Lower lobe of right lung (tissue), 2 donors: ENCODE data around the gene LAMTOR2. TPM values are rescaled to one million over a fixed set of nuclear protein-coding genes. Genes with fewer than 3 reads are reported as not detected.

Experiments used
- ATAC-seq, 2 donors: fragments of 200-7000 bp; cut with Tn5 transposase; one replicate each; pipeline ENCODE4 v1.9.1; 2020 to 2022; ENCODE audit warnings: mild to moderate bottlenecking in 2 of 2, moderate library complexity in 2 of 2
- DNase-seq: peaks from one replicate; pipeline ENCODE4 v3.0.0-alpha.2; 2020
- H3K27ac ChIP-seq: fragments of 200-600 bp; one replicate; pipeline ENCODE4 v1.8.0; 2022
- H3K27me3 ChIP-seq: fragments of 200-600 bp; one replicate; pipeline ENCODE4 v1.8.0; 2022; ENCODE audit warnings: low read depth
- H3K36me3 ChIP-seq: fragments of 200-600 bp; one replicate; pipeline ENCODE4 v1.8.0; 2022; ENCODE audit warnings: mild to moderate bottlenecking
- H3K4me1 ChIP-seq: fragments of 200-600 bp; one replicate; pipeline ENCODE4 v1.8.0; 2022
- H3K4me3 ChIP-seq: fragments of 200-600 bp; one replicate; pipeline ENCODE4 v1.8.0; 2022; ENCODE audit warnings: mild to moderate bottlenecking
- H3K9me3 ChIP-seq: fragments of 200-600 bp; one replicate; pipeline ENCODE4 v1.8.0; 2022
- CTCF ChIP-seq: fragments of 200-600 bp; IDR thresholded peaks from one replicate; pipeline ENCODE4 v1.8.0; 2022; ENCODE audit warnings: antibody characterized with exemption, mild to moderate bottlenecking
- intact Hi-C: fragments of 100-400 bp; cut with DNase I; formaldehyde crosslinking; loops from one replicate; pipeline ENCODE4 v1.11.0; 2022
- total RNA-seq: library from RNA; stranded (reverse); fragmentation: NEBNext Ultra II Directional; extraction: Animal tissue kit (Norgen Biotek cat#: 25700); gene quantifications from one replicate; pipeline ENCODE4 v1.2.1, GENCODE V29; 2021
- donor health status: DM: no; HTN: yes; CAD: no; lungs with severe emphysema.

Gene LAMTOR2
- total RNA-seq, 1 donor from 2014 or later = 66.5 TPM

- H3K9me3 ChIP-seq = no peaks in the 10 kb centered on the region
- intact Hi-C loops = no loop called here
- H3K27ac ChIP-seq = peak within 1 kb of the TSS; percentile 58
- peak; percentile 84 for DNase-seq
- no peak for TF ChIP-seq CTCF
- H3K27me3 ChIP-seq = no peaks in the 10 kb centered on the region
- peak within 1 kb of the TSS; percentile 49 for H3K4me3 ChIP-seq
- H3K4me1 ChIP-seq = peaks cover 4% of the 10 kb centered on the region
- H3K36me3 ChIP-seq = peaks cover 20% of the 10 kb centered on the region
- peak; percentile 90 to 95 for ATAC-seq
Observed at GRCh38 chr1:156060937-156061636, 6.5 kb downstream of the LAMTOR2 start, which contains the start of gene RAB25. Gene RAB25, plus strand, starts transcription at chr1:156061160. Its CDS starts 241 bp downstream, at chr1:156061401.

- no peaks in the 10 kb centered on the region for H3K27me3 ChIP-seq
Observed at GRCh38 chr1:156062189-156062588, 7.6 kb downstream of the LAMTOR2 start.

GRCh38 chr1:156063997-156064285 is 9.4 kb downstream of the LAMTOR2 start:
- TF ChIP-seq CTCF = no peak
- intact Hi-C loops = no loop called here
- no peak for DNase-seq
- H3K4me1 ChIP-seq = no peaks in the 10 kb centered on the region
- ATAC-seq = no peak
- no peaks in the 10 kb centered on the region for H3K27me3 ChIP-seq
- H3K36me3 ChIP-seq = peaks cover under 1% of the 10 kb centered on the region
- H3K9me3 ChIP-seq = no peaks in the 10 kb centered on the region
- H3K27ac ChIP-seq = no peak overlapping the region
- H3K4me3 ChIP-seq = no peak overlapping the region

More at GRCh38 chr1:156062189-156062588, 7.6 kb downstream of the LAMTOR2 start:
- intact Hi-C loops = no loop called here
- Histone ChIP-seq H3K4me3 (peak overlapping the region; percentile 49), H3K9me3 (no peaks in the 10 kb centered on the region), H3K4me1 (no peaks in the 10 kb centered on the region), H3K27ac (peak overlapping the region; percentile 58), H3K36me3 (peaks cover 16% of the 10 kb centered on the region)
- no peak for TF ChIP-seq CTCF
- ATAC-seq (peak in 1 of 2 donors; percentile 25), DNase-seq (no peak)

GRCh38 chr1:156064615-156065014 is 10.0 kb downstream of the LAMTOR2 start:
- intact Hi-C loops = no loop called here
- H3K9me3 ChIP-seq = no peaks in the 10 kb centered on the region
- H3K4me1 ChIP-seq = no peaks in the 10 kb centered on the region
- TF ChIP-seq CTCF = no peak
- DNase-seq (no peak), ATAC-seq (no peak)
- H3K27me3 ChIP-seq = no peaks in the 10 kb centered on the region
- H3K36me3 ChIP-seq = peaks cover 3% of the 10 kb centered on the region
- H3K4me3 ChIP-seq = no peak overlapping the region
- H3K27ac ChIP-seq = no peak overlapping the region

DNA sequence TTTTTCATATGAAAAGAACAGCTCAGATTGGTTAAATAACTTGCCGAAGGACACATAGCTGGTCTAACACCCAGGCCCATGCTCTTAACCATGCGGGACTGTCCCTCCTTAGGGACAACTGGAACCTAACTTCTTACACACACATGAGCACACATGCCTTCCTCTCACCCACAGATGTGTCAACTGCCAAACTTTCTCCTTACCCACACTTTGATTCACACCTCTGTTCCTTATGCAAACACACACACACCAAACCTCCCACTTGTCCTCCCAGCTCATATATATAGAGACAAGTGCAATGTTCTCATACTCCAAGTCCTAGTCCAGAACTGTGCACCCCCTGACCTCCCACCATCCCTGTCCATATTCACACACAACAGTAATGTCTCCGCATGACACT is 10.6 kb downstream of the LAMTOR2 start:
- DNase-seq (no peak), ATAC-seq (no peak)
- no peak overlapping the region for H3K4me3 ChIP-seq
- no peak overlapping the region for H3K27ac ChIP-seq
- H3K9me3 ChIP-seq = no peaks in the 10 kb centered on the region
- no peak for TF ChIP-seq CTCF
- no peaks in the 10 kb centered on the region for H3K27me3 ChIP-seq
- intact Hi-C loops = no loop called here
- peaks cover 8% of the 10 kb centered on the region for H3K36me3 ChIP-seq
- no peaks in the 10 kb centered on the region for H3K4me1 ChIP-seq
